Measurements from ENCODE around the gene LIMS2.

Gene LIMS2

GRCh38 chr2:127619877-127620705, 55.2 kb downstream of the LIMS2 start:
- DNase-seq, result no peak

- no peak for DNase-seq
Measured at GRCh38 chr2:127619203-127619590, 56.1 kb downstream of the LIMS2 start.

GRCh38 chr2:127618551-127619202, 56.7 kb downstream of the LIMS2 start:
- no peak for DNase-seq

- peak; percentile 27 for DNase-seq
Measured at GRCh38 chr2:127615511-127616166, 59.7 kb downstream of the LIMS2 start.

- peak; percentile 34 for DNase-seq
Measured at GRCh38 chr2:127614731-127615130, 60.6 kb downstream of the LIMS2 start.

- DNase-seq, result no peak
Measured at GRCh38 chr2:127614246-127614645, 61.1 kb downstream of the LIMS2 start.

- DNase-seq, result no peak
Measured at GRCh38 chr2:127612111-127612822, 63.1 kb downstream of the LIMS2 start.

- no peak for DNase-seq
Measured at GRCh38 chr2:127611076-127611925, 64.0 kb downstream of the LIMS2 start.

- DNase-seq, result no peak
Measured at GRCh38 chr2:127610561-127610960, 64.8 kb downstream of the LIMS2 start.

GRCh38 chr2:127609818-127610217, 65.5 kb downstream of the LIMS2 start:
- DNase-seq, result no peak

- no peak for DNase-seq
Measured at GRCh38 chr2:127609031-127609751, 66.1 kb downstream of the LIMS2 start.

GRCh38 chr2:127608061-127609030, 67.0 kb downstream of the LIMS2 start:
- DNase-seq, result no peak

GRCh38 chr2:127607399-127607908, 67.9 kb downstream of the LIMS2 start:
- no peak for DNase-seq

- DNase-seq, result no peak
Measured at GRCh38 chr2:127606625-127607398, 68.5 kb downstream of the LIMS2 start.

GRCh38 chr2:127605691-127606263, 69.6 kb downstream of the LIMS2 start:
- no peak for DNase-seq

GRCh38 chr2:127604986-127605385, 70.3 kb downstream of the LIMS2 start:
- no peak for DNase-seq

- DNase-seq, result peak; percentile 29
Measured at GRCh38 chr2:127599211-127599610, 76.1 kb downstream of the LIMS2 start.

- peak; percentile 5 for DNase-seq
Measured at GRCh38 chr2:127598711-127599110, 76.6 kb downstream of the LIMS2 start.

- peak; percentile 12 for DNase-seq
Measured at GRCh38 chr2:127597984-127598380, 77.3 kb downstream of the LIMS2 start.

Measured in fibroblast of skin of abdomen (primary cell).